HG03520 (cell line): ENCODE measurements around the gene ECHDC3.
"Not testable (repeated sequence)": the region's sequence is repeated elsewhere in the genome, so short reads cannot be mapped to it uniquely, and the experiment has no call there.

Experiments used
- ATAC-seq: cut with Tn5 transposase; IDR thresholded peaks from one replicate; pipeline ENCODE4 v1.9.1; 2021; ENCODE audit warnings: mild to moderate bottlenecking, moderate library complexity; ENCODE audit not compliant: unreplicated experiment

Gene ECHDC3

GRCh38 chr10:11715815-11716494 is 26.2 kb upstream of the ECHDC3 start:
- no peak for ATAC-seq

GRCh38 chr10:11716686-11717085 is 25.5 kb upstream of the ECHDC3 start:
- ATAC-seq, result no peak

- ATAC-seq, result no peak
Measured at GRCh38 chr10:11719496-11720259, 22.5 kb upstream of the ECHDC3 start.

- no peak for ATAC-seq
Measured at GRCh38 chr10:11720260-11720741, 21.9 kb upstream of the ECHDC3 start.

GRCh38 chr10:11721806-11722205 is 20.4 kb upstream of the ECHDC3 start:
- ATAC-seq, result no peak

- no peak for ATAC-seq
Measured at GRCh38 chr10:11723359-11723758, 18.8 kb upstream of the ECHDC3 start.

GRCh38 chr10:11724938-11725776 is 17.0 kb upstream of the ECHDC3 start:
- no peak for ATAC-seq

GRCh38 chr10:11725912-11726311 is 16.3 kb upstream of the ECHDC3 start:
- ATAC-seq, result no peak

- ATAC-seq, result no peak
Measured at GRCh38 chr10:11727563-11727962, 14.6 kb upstream of the ECHDC3 start.

GRCh38 chr10:11728353-11728752 is 13.8 kb upstream of the ECHDC3 start:
- ATAC-seq, result no peak

- no peak for ATAC-seq
Measured at GRCh38 chr10:11729790-11730315, 12.3 kb upstream of the ECHDC3 start.

GRCh38 chr10:11730779-11731178 is 11.4 kb upstream of the ECHDC3 start:
- no peak for ATAC-seq

GRCh38 chr10:11736767-11737166 is 5.4 kb upstream of the ECHDC3 start:
- ATAC-seq, result not testable (repeated sequence)

GRCh38 chr10:11737258-11738032 is 4.7 kb upstream of the ECHDC3 start:
- not testable (repeated sequence) for ATAC-seq

GRCh38 chr10:11740907-11741306 is 1.3 kb upstream of the ECHDC3 start:
- no peak for ATAC-seq

- no peak for ATAC-seq
Measured at GRCh38 chr10:11741608-11742007, 574 bp upstream of the ECHDC3 start.

- ATAC-seq, result no peak
Measured at GRCh38 chr10:11742779-11743298, 657 bp downstream of the ECHDC3 start.

- no peak for ATAC-seq
Measured at GRCh38 chr10:11743461-11744338, 1.5 kb downstream of the ECHDC3 start.

- ATAC-seq, result no peak
Measured at GRCh38 chr10:11745045-11745444, 2.9 kb downstream of the ECHDC3 start.
